GM18508 (cell line): ENCODE data around the gene MEIS1.

Experiments used
- ATAC-seq: cut with Tn5 transposase; IDR thresholded peaks from one replicate; pipeline ENCODE4 v1.9.1; 2021; ENCODE audit warnings: moderate number of reproducible peaks; ENCODE audit not compliant: insufficient read depth, unreplicated experiment

MEIS1 gene

DNA sequence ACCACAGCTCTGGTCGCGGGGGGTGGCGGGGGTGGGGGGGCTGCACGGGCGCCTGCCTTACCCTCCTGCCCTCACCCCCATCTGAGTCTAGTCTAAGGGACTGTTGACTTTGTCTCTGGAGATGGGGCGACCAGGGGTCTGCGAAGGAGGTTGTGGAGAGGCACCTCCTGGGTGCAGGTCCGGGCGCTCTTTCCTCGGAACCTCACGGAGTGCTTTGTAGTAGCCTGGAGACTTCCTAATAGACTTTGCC is 141.3 kb downstream of the MEIS1 start:
- ATAC-seq = no peak

DNA sequence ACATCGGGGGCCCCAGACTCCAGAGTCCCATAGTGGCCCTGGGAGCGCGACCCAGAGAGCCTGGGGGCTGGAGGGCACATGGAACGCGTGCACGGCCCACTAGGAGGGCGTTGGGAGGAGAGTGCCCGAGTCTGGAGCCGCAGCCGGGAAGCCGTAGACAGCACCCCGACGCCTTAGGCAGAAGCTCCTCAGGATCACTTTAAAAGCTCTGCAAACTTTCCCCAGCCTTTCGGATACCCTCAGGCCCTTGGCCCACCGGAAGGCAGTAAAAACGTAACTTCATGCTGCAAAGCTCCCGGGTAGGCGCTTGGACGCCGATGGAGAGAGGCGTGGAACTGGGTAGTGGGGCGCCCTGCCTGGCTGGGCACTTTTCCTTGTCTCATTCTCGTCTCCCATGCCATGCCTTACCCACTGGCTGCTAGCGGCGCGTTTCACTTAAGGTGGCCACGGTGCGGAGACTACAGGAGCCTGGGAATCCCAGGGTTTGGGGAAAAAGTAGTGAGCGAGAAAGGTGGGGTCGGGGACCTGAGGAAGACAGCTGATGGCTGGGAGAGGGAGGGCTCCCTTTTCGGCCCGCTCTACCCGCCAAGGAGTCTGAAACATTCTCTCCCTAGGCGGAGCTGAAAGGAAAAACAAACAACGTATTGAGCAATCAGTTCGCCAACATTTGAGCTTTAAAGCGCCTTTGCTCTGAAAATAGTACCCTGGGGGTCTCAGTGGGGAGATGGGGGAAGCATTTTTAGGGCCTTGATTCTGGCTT is 141.8 kb downstream of the MEIS1 start:
- ATAC-seq = no peak

DNA sequence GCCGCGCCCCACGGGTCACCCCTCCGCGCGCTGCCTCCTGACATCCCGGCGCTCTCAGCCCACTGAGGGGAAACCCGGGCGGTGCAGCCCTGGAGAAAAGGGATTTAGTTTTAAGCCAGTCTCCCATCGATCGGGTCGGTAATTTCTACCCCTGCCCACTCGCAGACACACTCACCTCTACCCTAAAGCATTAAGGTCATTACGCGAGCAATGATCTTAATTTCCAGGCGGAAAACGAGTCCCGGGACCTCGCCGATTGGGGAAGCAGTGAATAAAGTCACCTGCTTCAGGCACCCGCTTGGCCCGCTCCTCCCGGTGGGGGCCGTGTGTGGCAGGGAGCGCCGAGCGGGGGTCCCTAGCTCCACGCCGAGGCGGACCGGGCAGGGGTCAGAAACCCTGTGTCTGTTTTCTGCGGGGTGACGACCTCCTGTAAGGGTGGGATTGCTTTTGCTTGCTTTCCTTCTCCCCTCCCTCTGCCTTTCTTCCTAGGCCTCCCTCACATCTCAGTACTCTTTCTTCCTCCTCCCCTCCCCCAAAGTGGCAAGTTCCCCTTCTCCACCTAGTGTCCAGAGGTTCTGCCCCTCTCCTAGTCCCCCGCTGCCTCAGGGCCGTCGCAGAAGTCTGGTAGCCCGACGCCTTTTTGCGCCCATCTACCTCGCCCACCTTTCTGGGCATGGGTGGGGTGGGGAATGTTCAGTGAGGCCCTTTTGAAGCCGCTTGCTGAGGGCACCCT is 142.6 kb downstream of the MEIS1 start:
- ATAC-seq = no peak

DNA sequence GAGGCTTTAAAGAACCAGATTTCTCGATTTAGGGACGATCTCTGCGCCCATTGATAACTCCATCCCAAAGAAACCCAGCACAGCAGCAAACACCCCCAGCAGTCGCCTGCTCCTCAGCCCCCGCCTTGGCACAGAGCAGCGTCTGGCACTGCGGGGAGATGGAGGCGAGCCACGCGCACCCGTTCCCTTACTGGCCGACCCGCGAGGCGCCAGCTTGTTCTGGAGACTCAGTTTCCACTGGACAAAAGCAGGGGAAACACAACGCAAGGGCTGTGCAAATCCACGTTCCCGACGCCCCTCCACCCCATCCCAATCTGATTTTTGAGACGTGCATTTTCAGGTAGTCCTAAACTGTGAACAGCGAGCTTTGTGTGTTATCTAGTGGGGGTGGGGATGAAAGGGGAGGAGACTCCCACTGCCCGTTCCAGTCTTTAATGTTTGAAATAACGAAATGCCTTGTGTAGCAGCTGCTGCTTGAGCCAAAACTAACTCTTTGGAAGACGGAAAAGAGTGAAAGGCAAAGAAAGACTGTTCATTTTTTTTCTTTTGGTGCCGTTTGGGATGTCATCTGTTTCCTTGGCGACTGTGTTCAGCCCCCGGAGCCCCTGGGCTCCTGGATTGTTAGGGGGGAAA is 143.2 kb downstream of the MEIS1 start:
- no peak for ATAC-seq

DNA sequence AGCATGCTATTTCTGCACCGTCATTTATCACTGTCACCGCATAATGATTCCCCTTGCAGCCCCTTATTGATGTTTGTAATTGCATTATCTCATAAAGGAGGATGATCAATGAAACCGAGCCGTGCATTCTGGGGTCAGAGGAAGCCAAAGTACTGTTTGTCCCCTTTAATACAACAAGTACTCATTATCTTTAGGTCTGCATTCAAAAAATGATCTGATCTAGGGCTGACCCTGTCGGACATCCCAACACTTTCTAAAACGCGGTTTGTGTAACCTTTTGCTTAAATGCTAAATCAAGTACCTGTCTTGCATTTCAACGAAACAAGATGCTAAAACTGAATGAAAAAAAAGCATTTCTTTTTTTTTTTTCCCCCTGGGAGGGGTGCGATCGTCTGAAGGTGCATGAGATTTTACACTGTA is 143.8 kb downstream of the MEIS1 start:
- no peak for ATAC-seq

DNA sequence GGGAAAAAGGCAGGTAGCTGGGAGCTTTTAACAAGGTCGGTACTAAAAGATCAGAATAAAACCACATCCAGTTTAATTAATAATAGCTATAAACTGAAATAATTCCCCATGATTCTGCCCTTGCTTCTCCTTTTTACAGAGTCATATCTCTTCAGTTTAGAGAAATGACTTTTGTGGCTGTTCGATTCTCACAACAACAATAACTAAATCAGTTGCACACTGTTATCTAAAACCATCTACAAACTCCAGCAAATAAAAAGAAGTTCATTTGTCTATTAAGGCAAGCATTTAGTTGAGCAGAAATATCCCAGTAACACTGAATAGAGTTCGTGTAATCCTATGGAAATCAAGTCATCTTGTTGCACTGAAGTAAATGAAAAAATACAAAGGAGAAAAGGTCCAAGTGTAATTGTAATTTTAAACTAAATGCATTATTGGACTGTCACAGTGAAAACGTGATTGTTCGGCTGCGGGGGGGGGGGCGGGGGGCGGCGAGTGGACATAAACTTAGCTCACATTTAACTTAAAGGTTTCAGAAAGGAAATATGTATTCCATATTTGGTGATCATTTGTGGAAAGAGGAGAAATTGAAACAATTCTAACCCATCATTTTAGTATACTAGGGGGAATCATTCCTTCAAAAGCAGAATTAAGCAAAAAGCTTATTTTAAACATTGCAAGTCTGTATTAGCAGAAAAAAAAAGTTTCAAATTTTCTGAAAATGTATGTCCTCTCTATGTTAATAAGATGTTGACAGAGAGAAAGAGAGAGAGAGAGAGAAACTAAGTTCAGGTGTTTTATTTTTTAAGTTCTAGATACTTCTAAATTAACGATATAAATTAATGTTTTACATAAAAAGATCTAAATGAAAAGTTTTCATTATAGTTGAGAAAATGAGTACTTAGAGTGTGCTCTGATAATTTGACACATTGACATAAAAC is 144.5 kb downstream of the MEIS1 start:
- ATAC-seq = no peak

DNA sequence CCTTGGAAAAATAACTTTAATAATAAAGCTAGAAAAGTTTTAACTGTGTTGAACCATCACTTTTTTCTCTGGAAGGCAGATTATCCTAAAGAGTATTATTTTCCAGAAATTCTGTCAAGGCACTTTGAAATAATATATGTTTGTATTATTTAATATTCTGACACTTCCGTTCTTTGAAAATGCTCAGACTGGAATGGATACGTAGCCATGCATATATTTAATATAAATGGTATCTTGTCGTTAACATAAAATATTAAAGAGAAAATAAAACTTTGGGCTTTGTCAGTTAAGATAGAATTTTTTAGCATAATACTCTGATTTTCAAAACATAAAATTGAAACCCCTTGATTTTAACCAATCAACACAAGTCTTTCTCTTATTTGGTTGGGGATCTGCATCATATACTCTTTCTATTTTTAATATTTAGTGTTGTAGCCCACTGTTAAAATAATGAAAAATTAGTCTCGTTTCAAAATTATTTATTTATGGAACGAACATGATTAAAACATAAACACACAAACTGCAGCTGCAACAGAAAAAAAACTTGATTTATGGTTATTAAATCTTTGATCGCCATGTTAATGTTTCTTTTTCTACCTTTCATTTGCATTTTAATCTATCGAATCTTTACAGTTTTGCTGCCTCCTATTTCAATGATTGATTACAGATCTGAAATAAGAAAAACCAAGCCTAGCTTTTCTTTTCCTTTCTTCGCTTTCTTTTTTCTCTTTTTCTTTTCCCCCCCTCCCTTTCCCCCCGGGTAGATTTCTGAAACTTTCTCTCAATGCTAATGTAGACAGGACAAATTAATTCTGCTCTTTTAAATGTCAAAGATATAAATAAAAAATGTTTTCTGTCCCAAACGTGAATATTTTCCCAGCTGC is 145.5 kb downstream of the MEIS1 start:
- ATAC-seq = no peak

DNA sequence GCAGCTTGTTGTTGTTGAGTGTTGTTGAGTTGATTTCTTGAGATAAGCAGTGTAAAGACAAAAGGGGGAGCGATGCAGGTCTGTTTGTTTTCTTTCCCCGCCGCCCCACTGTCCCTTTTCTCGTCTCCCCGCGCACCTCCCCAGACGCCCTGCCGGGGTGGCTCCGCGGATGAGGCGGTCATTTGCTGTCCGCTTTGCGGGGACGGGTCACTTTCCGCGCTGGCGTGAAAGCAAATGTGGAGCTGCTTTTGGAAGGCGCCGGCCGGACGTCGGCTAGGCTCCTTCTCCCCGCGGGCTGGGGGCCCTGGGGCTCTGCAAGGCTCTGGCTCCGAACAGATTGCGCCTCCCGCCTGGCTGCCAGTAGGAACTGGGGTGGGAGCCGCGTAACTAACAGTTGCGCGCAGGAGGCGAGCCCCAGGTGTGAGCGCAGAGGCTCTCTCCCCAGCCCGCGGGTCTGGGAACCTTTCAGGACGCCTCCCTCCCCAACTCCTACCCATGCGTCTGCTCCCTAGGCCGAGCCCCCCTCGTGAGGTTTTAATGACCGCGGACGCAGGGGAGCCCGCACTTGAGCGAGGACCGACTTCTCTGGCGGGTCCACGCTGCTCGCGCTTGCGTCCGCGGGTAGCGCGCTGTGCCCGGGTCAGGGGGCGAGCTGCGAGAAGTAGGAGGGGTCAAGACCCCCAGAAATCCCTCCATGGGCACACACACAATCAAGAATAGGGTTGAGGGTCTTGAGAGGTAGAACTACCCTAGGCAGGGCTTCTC is 146.6 kb downstream of the MEIS1 start:
- ATAC-seq = no peak

DNA sequence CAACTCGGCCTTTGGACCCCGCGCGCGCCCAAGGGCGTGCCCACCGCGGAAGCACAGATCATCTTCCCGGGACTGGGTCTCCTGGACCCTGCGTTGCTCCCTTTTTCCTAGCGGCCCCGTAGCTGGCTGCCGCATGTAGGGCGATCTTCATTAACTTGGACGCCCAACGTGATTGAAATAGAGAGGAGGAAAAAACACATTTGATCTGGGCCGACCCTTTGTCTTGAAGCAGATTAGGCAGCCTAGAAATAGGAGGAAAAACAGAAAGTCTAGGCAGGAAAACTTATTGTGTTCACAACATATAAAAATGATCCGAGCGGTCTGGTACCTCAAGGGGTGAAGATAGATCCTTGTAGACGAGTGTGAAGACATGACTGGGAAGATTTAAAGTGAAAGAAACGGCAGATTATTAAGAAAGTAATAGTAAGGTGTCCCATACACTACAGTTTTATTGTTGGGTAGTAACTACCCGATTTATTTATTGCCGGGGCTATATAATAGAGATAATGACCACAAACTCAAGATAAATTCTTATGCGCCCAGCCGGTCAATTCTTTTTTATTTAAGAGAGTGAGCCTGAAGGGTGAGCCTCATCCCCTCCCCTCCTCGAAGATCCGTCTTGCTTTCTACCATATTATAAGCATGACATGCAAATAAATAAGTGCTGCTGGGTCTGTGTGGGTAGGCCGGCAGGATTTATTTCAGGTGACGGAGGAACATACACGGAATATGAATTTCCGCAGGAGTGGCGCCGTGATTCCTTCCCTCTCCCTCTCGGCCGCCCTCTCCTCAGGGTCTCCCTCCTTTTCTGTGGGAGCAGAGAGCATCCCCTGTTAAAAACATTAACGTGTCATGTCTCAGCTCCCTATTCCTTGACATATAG is 147.4 kb downstream of the MEIS1 start:
- ATAC-seq = no peak

DNA sequence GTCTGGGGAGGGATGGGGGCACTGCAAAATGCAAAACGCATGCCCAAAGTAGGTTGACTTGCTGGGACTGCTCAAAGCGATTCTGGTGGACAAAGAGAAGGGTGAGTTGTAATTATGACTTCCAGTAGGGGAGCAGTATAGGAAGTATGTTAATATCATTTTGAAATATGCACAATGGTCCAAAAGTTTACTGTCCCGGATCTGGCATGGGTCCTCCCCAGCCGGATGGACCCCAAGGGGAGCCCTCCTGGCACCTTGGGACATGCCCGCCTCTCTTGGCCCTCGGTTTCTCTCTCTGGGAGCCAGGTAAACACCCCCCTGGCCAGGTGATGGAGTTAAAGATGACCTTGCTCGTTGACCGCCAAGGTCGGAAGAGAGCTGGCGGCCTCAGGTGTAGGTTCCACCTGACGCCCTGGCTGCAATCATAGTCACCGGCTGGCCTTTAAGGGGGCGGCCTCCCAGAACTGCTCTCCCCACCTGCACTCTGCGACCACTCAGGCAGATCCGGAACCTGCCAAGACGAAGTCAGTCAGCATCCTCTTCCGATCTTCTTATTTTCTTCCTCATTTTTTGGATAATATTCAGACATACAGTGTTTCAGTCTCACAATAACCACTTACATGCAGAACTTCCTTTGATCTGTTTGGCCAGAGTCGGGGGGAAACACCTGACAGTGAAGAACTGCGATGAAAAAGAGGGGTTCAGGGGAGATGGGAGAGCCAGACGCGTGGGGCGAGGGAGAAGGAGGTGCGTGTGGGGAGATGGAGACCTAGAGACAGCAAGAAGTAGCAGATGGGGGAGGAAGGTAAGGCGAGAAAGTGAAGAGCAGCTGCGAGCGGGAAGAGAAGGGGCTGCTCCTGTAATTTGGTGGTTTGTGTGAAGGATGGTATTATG is 148.3 kb downstream of the MEIS1 start:
- ATAC-seq = no peak

DNA sequence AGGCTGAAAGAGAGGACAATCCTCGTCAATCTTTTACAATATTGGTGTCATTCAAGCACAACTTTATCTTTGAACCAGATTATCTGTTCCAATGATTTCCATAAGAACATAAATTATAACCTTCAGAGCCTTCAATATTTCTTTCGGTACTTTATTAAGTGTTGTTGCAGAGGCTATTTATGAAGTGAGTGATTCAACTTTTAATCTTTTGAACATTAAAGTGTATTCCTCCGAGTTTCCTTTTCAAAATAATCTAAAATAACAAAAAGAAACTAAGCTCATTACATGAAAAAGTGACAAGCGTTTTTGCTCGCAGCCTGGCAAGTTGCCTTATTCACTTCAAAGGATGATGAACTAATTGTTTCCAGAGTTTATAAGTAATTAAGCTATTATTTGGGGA is 149.0 kb downstream of the MEIS1 start:
- no peak for ATAC-seq

DNA sequence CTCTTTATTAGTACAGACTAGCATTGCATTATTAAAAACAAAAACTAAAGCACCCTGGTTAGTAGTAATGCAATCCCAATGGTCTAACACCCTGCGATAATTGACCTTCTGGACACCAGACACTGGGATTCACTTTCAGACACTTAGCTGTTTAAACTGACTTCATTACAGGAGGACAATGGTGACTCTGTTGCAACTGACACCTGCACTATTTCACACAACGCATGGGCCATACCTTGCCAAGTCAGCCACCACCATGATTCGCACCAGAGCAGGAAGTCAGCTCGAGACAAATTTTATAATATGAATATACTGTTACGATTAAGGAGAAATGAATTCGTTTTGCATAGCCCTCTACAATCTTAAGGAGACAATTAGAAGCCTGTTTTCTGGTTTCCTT is 150.7 kb downstream of the MEIS1 start:
- ATAC-seq = no peak

DNA sequence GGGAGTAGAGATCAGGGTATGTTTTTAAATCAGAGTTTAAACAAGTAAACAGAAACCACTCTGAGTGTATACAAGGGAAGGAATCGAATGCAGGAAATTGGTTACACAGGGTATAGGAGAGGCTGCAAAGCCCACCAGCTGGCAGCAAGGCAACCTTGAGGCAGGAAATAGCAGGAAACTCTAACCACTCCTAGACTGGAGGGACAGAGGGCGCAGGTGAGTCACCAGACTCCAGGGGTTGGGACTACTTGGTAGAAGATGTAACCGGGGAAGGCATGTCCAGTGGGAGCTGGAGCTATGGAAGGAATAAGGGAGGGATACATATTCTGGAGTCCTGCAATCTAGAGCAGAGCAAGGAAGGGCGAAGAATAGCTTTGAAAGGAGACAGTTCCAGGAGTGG is 152.3 kb downstream of the MEIS1 start:
- no peak for ATAC-seq

DNA sequence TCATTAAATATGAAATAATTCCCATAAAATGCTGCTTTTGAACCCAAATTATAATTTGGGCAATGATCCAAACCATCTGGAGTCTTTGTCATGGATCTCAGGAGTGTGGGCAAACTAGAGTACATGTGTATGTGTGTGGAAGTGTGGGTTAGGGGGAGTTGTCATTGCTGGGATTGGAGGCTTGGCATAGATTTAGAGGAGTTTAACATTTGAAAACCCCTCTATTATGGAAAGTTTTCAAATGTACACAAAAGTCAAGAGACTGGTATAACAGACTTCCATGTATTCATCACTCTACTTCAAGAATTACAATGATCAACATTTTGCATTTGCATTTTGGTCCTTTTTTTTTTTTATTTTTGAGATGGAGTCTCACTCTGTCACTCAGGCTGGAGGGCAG is 159.1 kb downstream of the MEIS1 start:
- ATAC-seq = no peak

DNA sequence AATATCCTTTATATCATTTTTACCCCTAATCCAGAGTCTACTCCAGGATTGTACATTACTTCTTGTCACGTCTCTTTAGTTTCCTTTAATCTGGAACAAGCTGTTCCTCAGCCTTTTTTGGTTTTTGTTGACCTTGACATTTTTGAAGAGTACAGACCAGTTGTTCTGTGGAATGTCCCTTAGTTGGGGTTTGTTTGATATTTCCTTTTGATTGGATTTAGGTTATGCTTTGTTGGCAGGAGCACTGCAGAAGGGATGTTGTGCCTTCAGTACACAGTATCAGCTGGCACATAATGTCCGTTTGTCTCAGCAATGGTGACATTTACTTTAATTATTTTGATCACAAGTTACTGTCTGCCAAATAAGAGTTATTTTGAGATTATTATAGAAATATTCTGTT is 160.6 kb downstream of the MEIS1 start:
- ATAC-seq = no peak

DNA sequence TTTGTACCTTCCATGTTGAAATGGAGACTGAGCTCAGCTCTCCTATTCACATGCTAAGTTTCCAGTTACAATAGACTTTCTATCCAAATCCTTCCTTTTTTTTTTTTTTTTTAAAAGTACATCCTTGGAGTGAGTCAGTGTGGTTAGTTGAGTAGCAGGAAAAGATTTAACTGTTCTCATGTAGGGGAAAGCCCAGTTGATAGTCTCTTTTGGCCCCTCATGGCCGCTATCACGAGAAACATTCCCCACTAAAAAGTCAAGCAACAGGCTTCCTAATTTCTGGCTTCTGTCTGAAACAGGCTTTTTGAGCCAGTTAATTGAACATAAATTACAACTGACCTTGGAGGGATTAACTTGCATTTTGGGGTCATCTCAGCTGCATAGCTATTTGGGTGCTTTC is 161.3 kb downstream of the MEIS1 start:
- no peak for ATAC-seq

DNA sequence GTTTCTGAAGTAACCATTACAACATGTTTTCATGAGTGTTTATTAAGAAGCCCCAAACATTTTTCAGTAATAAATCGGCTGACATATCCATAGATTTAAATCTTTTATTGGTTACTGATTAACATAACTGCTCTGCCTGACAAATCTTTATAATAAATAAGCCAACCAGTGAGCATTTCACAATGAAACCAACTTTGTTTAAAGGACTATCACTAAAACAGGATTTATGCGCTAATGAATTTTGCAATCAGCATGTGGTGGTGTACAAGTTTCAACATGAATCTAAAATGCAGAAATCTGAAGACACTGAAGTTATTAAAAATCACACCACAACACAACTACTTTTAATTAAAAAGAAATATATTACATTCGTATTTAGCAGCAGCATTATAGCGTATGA is 166.7 kb downstream of the MEIS1 start:
- ATAC-seq = no peak
